Trophoblast cell (in vitro differentiated cells and primary cell): ENCODE measurements around the gene MCTP1.
A peak's percentile ranks its signal among the peaks of the same experiment; 100 is the strongest.

Experiments used
- DNase-seq, 2 donors: peaks; one replicate each; pipeline ENCODE4 v3.0.0-alpha.2; 2016
- H2AFZ ChIP-seq: 2 replicates; pipeline ENCODE4 v1.6.1; 2013; ENCODE audit warnings: low read length, moderate library complexity, mild to moderate bottlenecking; ENCODE audit not compliant: insufficient read depth, poor library complexity
- H2AK5ac ChIP-seq: 2 replicates; pipeline ENCODE4 v1.6.1; 2013; ENCODE audit warnings: mild to moderate bottlenecking, low read length
- H2BK120ac ChIP-seq: 2 replicates; pipeline ENCODE4 v1.6.1; 2013; ENCODE audit warnings: low read length, mild to moderate bottlenecking, moderate library complexity; ENCODE audit not compliant: insufficient read depth, poor library complexity
- H2BK12ac ChIP-seq: 2 replicates; pipeline ENCODE4 v1.6.1; 2013; ENCODE audit warnings: mild to moderate bottlenecking, low read length, moderate library complexity
- H2BK5ac ChIP-seq: 2 replicates; pipeline ENCODE4 v1.6.1; 2013; ENCODE audit warnings: low read length, low read depth, moderate library complexity, mild to moderate bottlenecking; ENCODE audit not compliant: poor library complexity
- H3K14ac ChIP-seq: 2 replicates; pipeline ENCODE4 v1.6.1; 2013; ENCODE audit warnings: mild to moderate bottlenecking, low read length
- H3K18ac ChIP-seq: 2 replicates; pipeline ENCODE4 v1.6.1; 2013; ENCODE audit warnings: mild to moderate bottlenecking, low read length
- H3K23ac ChIP-seq: 2 replicates; pipeline ENCODE4 v1.6.1; 2013; ENCODE audit warnings: low read length
- H3K27ac ChIP-seq: 2 replicates; pipeline ENCODE4 v1.5.1; 2013; ENCODE audit warnings: low read depth, mild to moderate bottlenecking, inconsistent platforms, low read length, moderate library complexity
- H3K27me3 ChIP-seq: 2 replicates; pipeline ENCODE4 v1.6.1; 2013; ENCODE audit warnings: inconsistent platforms, mild to moderate bottlenecking, low read length, moderate library complexity; ENCODE audit not compliant: insufficient read depth
- H3K36me3 ChIP-seq, 2 experiments: 1 replicate in 1 of 2; 2 replicates in 1 of 2; pipeline ENCODE4 v1.6.1; 2013; ENCODE audit warnings: low read length in 2 of 2, mild to moderate bottlenecking in 2 of 2, moderate library complexity in 1 of 2; ENCODE audit not compliant: insufficient read depth in 2 of 2, control insufficient read depth in 1 of 2
- H3K4ac ChIP-seq: 2 replicates; pipeline ENCODE4 v1.6.1; 2013; ENCODE audit warnings: low read depth, mild to moderate bottlenecking, low read length, moderate library complexity
- H3K4me1 ChIP-seq, 2 experiments: 1 replicate in 1 of 2; 2 replicates in 1 of 2; pipeline ENCODE4 v1.6.1; 2013; ENCODE audit warnings: low read length in 2 of 2, mild to moderate bottlenecking in 2 of 2, moderate library complexity in 1 of 2; ENCODE audit not compliant: insufficient read depth in 2 of 2, control insufficient read depth in 1 of 2
- H3K4me2 ChIP-seq: 2 replicates; pipeline ENCODE4 v1.6.1; 2013; ENCODE audit warnings: inconsistent platforms, mild to moderate bottlenecking, low read length, moderate library complexity
- H3K4me3 ChIP-seq: 2 replicates; pipeline ENCODE4 v1.5.1; 2013; ENCODE audit warnings: mild to moderate bottlenecking, low read depth, low read length, inconsistent platforms
- H3K79me1 ChIP-seq: one replicate; pipeline ENCODE4 v1.6.1; 2013; ENCODE audit warnings: low read length
- H3K79me2 ChIP-seq: 2 replicates; pipeline ENCODE4 v1.6.1; 2013; ENCODE audit warnings: low read length, mild to moderate bottlenecking; ENCODE audit not compliant: control insufficient read depth, insufficient read depth, poor library complexity
- H3K9ac ChIP-seq: 2 replicates; pipeline ENCODE4 v1.6.1; 2013; ENCODE audit warnings: mild to moderate bottlenecking, low read length
- H3K9me3 ChIP-seq: 2 replicates; pipeline ENCODE4 v1.6.1; 2013; ENCODE audit warnings: low read depth, mild to moderate bottlenecking, control low read depth, inconsistent platforms, low read length; ENCODE audit not compliant: insufficient read depth
- H4K12ac ChIP-seq: 2 replicates; pipeline ENCODE4 v1.6.1; 2013; ENCODE audit warnings: low read depth, mild to moderate bottlenecking, low read length, moderate library complexity
- H4K8ac ChIP-seq: 2 replicates; pipeline ENCODE4 v1.6.1; 2013; ENCODE audit warnings: low read depth, mild to moderate bottlenecking, low read length, moderate library complexity
- H4K91ac ChIP-seq: one replicate; pipeline ENCODE4 v1.6.1; 2013; ENCODE audit warnings: low read depth, mild to moderate bottlenecking, low read length, moderate library complexity
- WGBS: extraction: QIAGEN DNeasy Blood & Tissue Kit; methylation state at CpG from one replicate; pipeline ENCODE4 v1.1.7; 2013; ENCODE audit warnings: missing lambda C conversion rate; ENCODE audit not compliant: insufficient read length, insufficient coverage; ENCODE audit errors: extremely low coverage; 5-methylcytosine and 5-hydroxymethylcytosine counted together

The MCTP1 gene

GRCh38 chr5:95072281-95072680 lies 212.6 kb downstream of the MCTP1 start:
- H3K9me3 ChIP-seq = no peaks in the 10 kb centered on the region
- H3K27me3 ChIP-seq = no peaks in the 10 kb centered on the region
- no peak for DNase-seq
- no peak overlapping the region for H3K27ac ChIP-seq
- H4K8ac ChIP-seq = no peak overlapping the region
- H3K36me3 ChIP-seq = no peaks in the 10 kb centered on the region
- no peak overlapping the region for H4K12ac ChIP-seq
- H2BK12ac ChIP-seq = no peak overlapping the region
- H2AK5ac ChIP-seq = no peak overlapping the region
- H3K4me3 ChIP-seq = no peak overlapping the region
- H3K9ac ChIP-seq = no peak overlapping the region
- H4K91ac ChIP-seq = no peak overlapping the region
- H3K79me2 ChIP-seq = no peaks in the 10 kb centered on the region
- H2AFZ ChIP-seq = no peak overlapping the region
- H3K23ac ChIP-seq = no peak overlapping the region
- H3K4ac ChIP-seq = no peak overlapping the region
- H3K79me1 ChIP-seq = no peaks in the 10 kb centered on the region
- no peaks in the 10 kb centered on the region for H3K4me1 ChIP-seq
- no peak overlapping the region for H2BK120ac ChIP-seq
- H3K18ac ChIP-seq = no peak overlapping the region
- H3K14ac ChIP-seq = no peak overlapping the region
- no peak overlapping the region for H3K4me2 ChIP-seq
- H2BK5ac ChIP-seq = no peak overlapping the region

DNA sequence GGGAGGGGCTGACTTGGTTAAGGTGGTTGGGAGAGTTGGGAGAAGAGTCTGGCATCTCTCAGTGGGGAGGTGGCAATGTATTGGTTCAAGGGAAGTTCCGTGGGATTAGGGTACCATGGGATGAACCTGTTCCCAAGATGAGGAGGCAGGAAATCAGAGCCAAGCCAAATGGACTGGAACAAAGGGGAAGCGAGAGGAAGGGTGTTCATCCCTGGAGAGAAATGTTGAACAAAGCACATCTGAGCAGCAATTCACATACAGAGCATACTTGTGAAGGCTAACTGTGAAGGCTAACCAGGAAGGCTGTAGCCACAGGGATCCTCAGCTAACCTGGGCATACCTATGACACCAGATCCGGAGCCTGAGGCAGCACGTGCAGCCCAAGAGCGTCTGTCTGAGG lies 214.0 kb downstream of the MCTP1 start:
- H3K79me1 ChIP-seq = no peaks in the 10 kb centered on the region
- no peak overlapping the region for H2AFZ ChIP-seq
- H2BK120ac ChIP-seq = no peak overlapping the region
- no CpG with 5 or more reads among the region's 5 CpGs for WGBS
- H2BK5ac ChIP-seq = no peak overlapping the region
- no peak overlapping the region for H3K23ac ChIP-seq
- no peak overlapping the region for H4K12ac ChIP-seq
- H3K18ac ChIP-seq = no peak overlapping the region
- H3K4me1 ChIP-seq = no peaks in the 10 kb centered on the region
- no peak overlapping the region for H4K8ac ChIP-seq
- H3K4me3 ChIP-seq = no peak overlapping the region
- no peak overlapping the region for H3K27ac ChIP-seq
- DNase-seq = no peak
- no peak overlapping the region for H2AK5ac ChIP-seq
- H3K36me3 ChIP-seq = no peaks in the 10 kb centered on the region
- no peaks in the 10 kb centered on the region for H3K79me2 ChIP-seq
- no peak overlapping the region for H3K9ac ChIP-seq
- H3K4me2 ChIP-seq = no peak overlapping the region
- no peak overlapping the region for H4K91ac ChIP-seq
- no peak overlapping the region for H3K14ac ChIP-seq
- no peak overlapping the region for H2BK12ac ChIP-seq
- no peak overlapping the region for H3K4ac ChIP-seq
- no peaks in the 10 kb centered on the region for H3K27me3 ChIP-seq
- H3K9me3 ChIP-seq = no peaks in the 10 kb centered on the region

DNA sequence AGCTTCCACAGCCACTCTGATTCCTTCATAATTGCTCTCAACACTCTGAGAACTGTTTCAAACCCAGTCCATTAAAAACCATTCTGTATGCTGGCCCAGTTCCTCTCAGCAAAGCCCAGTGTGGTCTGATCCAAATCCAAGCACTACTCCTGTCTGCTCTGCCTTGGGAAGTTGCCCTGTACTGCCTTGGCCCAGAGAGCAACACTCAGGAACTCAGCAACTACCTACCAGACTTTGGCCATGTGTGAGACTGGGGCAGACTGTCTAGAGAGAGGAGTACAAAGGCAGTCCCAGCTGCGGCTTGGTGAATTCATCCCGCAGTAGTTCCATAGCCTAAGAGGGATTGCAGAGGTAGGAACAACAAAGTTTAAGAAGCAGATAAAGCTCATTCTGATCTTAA lies 214.4 kb downstream of the MCTP1 start:
- no peaks in the 10 kb centered on the region for H3K36me3 ChIP-seq
- no peak for DNase-seq
- H2BK5ac ChIP-seq = no peak overlapping the region
- no peaks in the 10 kb centered on the region for H3K9me3 ChIP-seq
- H3K4me2 ChIP-seq = no peak overlapping the region
- H2AK5ac ChIP-seq = no peak overlapping the region
- H3K79me2 ChIP-seq = no peaks in the 10 kb centered on the region
- no peaks in the 10 kb centered on the region for H3K27me3 ChIP-seq
- H3K4ac ChIP-seq = no peak overlapping the region
- no peak overlapping the region for H2BK12ac ChIP-seq
- no peak overlapping the region for H3K18ac ChIP-seq
- H4K91ac ChIP-seq = no peak overlapping the region
- H3K4me1 ChIP-seq = no peaks in the 10 kb centered on the region
- no peak overlapping the region for H2BK120ac ChIP-seq
- no peak overlapping the region for H3K4me3 ChIP-seq
- no CpG with 5 or more reads among the region's 2 CpGs for WGBS
- H3K14ac ChIP-seq = no peak overlapping the region
- H4K8ac ChIP-seq = no peak overlapping the region
- H4K12ac ChIP-seq = no peak overlapping the region
- H3K79me1 ChIP-seq = no peaks in the 10 kb centered on the region
- H3K27ac ChIP-seq = no peak overlapping the region
- no peak overlapping the region for H3K9ac ChIP-seq
- H2AFZ ChIP-seq = no peak overlapping the region
- H3K23ac ChIP-seq = no peak overlapping the region

- Histone ChIP-seq H3K27ac (no peak overlapping the region), H3K4me2 (no peak overlapping the region), H2BK12ac (no peak overlapping the region), H3K79me2 (no peaks in the 10 kb centered on the region), H3K23ac (no peak overlapping the region), H3K9ac (no peak overlapping the region), H3K14ac (no peak overlapping the region), H2AFZ (no peak overlapping the region), H4K8ac (no peak overlapping the region), H4K91ac (no peak overlapping the region), H2BK5ac (no peak overlapping the region), H3K27me3 (no peaks in the 10 kb centered on the region), H3K9me3 (no peaks in the 10 kb centered on the region), H2BK120ac (no peak overlapping the region), H3K4me1 (no peaks in the 10 kb centered on the region), H2AK5ac (no peak overlapping the region), H3K79me1 (no peaks in the 10 kb centered on the region), H3K36me3 (no peaks in the 10 kb centered on the region), H3K4ac (no peak overlapping the region), H3K18ac (no peak overlapping the region), H3K4me3 (no peak overlapping the region), H4K12ac (no peak overlapping the region)
- DNase-seq = peak in 1 of 2 donors; percentile 18
- WGBS = no CpG with 5 or more reads among the region's 5 CpGs
Observed at GRCh38 chr5:95069948-95070347, 214.9 kb downstream of the MCTP1 start.

DNA sequence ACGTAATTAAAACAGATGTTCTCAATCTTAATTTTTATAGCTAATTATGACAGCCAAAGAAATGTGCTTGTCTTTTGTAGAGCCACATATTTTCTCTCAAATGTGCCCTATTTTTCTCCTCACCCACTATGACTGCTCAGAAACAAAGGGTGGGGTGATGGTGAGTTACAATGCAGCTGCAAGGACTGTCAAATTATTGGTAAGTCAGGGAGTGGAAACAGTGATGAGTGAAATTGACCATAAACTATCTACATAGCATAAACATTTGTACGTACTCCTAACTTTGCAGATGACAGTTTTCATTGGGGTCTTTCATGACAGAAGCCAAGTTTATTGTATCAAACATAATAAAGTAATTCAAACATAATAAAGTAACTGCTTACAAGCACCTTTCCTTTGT lies 215.9 kb downstream of the MCTP1 start:
- no peak overlapping the region for H2AK5ac ChIP-seq
- WGBS = no CpG with 5 or more reads among the region's 2 CpGs
- H3K4ac ChIP-seq = no peak overlapping the region

More for the DNA sequence above, 215.9 kb downstream of the MCTP1 start:
- no peaks in the 10 kb centered on the region for H3K79me1 ChIP-seq
- H3K23ac ChIP-seq = no peak overlapping the region
- no peak overlapping the region for H4K91ac ChIP-seq
- no peaks in the 10 kb centered on the region for H3K4me1 ChIP-seq
- H2BK5ac ChIP-seq = no peak overlapping the region
- no peak overlapping the region for H3K27ac ChIP-seq
- H3K18ac ChIP-seq = no peak overlapping the region
- no peak overlapping the region for H3K4me2 ChIP-seq
- H2BK12ac ChIP-seq = no peak overlapping the region
- no peaks in the 10 kb centered on the region for H3K79me2 ChIP-seq
- no peak overlapping the region for H3K14ac ChIP-seq
- no peaks in the 10 kb centered on the region for H3K27me3 ChIP-seq
- no peak overlapping the region for H3K4me3 ChIP-seq
- H3K36me3 ChIP-seq = no peaks in the 10 kb centered on the region
- no peak overlapping the region for H4K8ac ChIP-seq
- no peak overlapping the region for H3K9ac ChIP-seq
- no peak overlapping the region for H4K12ac ChIP-seq
- no peak for DNase-seq
- no peak overlapping the region for H2BK120ac ChIP-seq
- no peak overlapping the region for H2AFZ ChIP-seq
- H3K9me3 ChIP-seq = no peaks in the 10 kb centered on the region
